Neural progenitor cell (in vitro differentiated cells): ENCODE data around the gene ZSWIM6.

Experiments
- EZH2 ChIP-seq: fragments of 200-600 bp; sonication (generic); IDR thresholded peaks from 2 replicates; pipeline ENCODE4 v1.6.1; 2017; ENCODE audit warnings: antibody characterized with exemption, mild to moderate bottlenecking, moderate library complexity
- TF ChIP-seq, protein P1 (sequence below): fragments of 200-600 bp; sonication (generic); IDR thresholded peaks from 2 replicates; pipeline ENCODE4 v1.5.1; 2017; ENCODE audit warnings: antibody characterized with exemption, mild to moderate bottlenecking

DNA sequence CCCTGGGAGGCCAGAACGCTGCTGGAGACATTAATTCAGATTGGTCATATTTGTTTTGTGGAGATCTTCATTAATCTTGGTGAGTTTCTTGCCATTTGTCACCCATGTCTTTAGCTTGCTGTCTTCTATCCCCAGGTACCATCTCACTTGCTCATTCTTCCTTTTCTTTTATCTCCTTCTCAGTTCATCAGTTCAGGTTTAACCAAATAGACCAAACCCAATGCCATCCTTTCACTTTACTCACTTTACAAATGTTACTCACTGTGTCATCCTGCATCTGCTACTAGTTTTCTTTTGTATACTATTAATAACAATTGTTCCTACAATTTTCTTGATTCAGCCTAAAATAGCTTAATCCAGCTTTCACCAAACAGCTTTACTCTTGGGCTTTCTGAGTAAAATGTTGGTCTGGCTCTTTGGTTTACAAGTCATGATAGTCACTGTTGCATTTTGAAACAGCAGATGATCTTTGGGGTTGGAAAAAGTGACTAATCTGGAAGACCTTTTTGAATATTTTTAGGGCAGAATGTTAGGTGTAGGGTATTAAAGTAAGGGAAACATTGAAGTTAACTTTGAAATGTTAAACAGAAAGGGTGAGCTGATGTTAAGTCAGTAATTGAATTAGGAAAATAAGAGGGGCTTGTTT is 246.9 kb downstream of the ZSWIM6 start:
- TF ChIP-seq, protein P1, sequence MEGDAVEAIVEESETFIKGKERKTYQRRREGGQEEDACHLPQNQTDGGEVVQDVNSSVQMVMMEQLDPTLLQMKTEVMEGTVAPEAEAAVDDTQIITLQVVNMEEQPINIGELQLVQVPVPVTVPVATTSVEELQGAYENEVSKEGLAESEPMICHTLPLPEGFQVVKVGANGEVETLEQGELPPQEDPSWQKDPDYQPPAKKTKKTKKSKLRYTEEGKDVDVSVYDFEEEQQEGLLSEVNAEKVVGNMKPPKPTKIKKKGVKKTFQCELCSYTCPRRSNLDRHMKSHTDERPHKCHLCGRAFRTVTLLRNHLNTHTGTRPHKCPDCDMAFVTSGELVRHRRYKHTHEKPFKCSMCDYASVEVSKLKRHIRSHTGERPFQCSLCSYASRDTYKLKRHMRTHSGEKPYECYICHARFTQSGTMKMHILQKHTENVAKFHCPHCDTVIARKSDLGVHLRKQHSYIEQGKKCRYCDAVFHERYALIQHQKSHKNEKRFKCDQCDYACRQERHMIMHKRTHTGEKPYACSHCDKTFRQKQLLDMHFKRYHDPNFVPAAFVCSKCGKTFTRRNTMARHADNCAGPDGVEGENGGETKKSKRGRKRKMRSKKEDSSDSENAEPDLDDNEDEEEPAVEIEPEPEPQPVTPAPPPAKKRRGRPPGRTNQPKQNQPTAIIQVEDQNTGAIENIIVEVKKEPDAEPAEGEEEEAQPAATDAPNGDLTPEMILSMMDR = no peak
- no peak for TF ChIP-seq EZH2
